ENCODE data around the gene VHLL.

The VHLL gene

GRCh38 chr1:156276532-156276931 lies 22.6 kb downstream of the VHLL start:
- no peak overlapping the region for H3K4me3 ChIP-seq (ENCODE audit: control insufficient read depth, low read depth, low read length)
- peak; percentile 41 for DNase-seq (ENCODE audit: low read depth)
- TF ChIP-seq CTCF (IDR thresholded peaks at IDR 0.05; ENCODE audit: control insufficient read depth, insufficient read depth, low read depth, low read length, missing control alignments) = no peak

GRCh38 chr1:156270314-156270713 lies 28.8 kb downstream of the VHLL start:
- no peak for DNase-seq (ENCODE audit: low read depth)
- TF ChIP-seq CTCF (IDR thresholded peaks at IDR 0.05; ENCODE audit: control insufficient read depth, insufficient read depth, low read depth, low read length, missing control alignments) = no peak
- H3K4me3 ChIP-seq (ENCODE audit: control insufficient read depth, low read depth, low read length) = no peak overlapping the region

GRCh38 chr1:156268336-156268735 lies 30.8 kb downstream of the VHLL start:
- H3K4me3 ChIP-seq (ENCODE audit: control insufficient read depth, low read depth, low read length) = no peak overlapping the region
- no peak for TF ChIP-seq CTCF (IDR thresholded peaks at IDR 0.05; ENCODE audit: control insufficient read depth, insufficient read depth, low read depth, low read length, missing control alignments)
- DNase-seq (ENCODE audit: low read depth) = no peak

GRCh38 chr1:156266051-156266450 lies 33.1 kb downstream of the VHLL start:
- TF ChIP-seq CTCF (IDR thresholded peaks at IDR 0.05; ENCODE audit: control insufficient read depth, insufficient read depth, low read depth, low read length, missing control alignments) = no peak
- no peak overlapping the region for H3K4me3 ChIP-seq (ENCODE audit: control insufficient read depth, low read depth, low read length)
- DNase-seq (ENCODE audit: low read depth) = no peak

- H3K4me3 ChIP-seq (ENCODE audit: control insufficient read depth, low read depth, low read length) = no peak overlapping the region
- TF ChIP-seq CTCF (IDR thresholded peaks at IDR 0.05; ENCODE audit: control insufficient read depth, insufficient read depth, low read depth, low read length, missing control alignments) = no peak
- no peak for DNase-seq (ENCODE audit: low read depth)
Measured at GRCh38 chr1:156263288-156263655, 35.8 kb downstream of the VHLL start.

GRCh38 chr1:156262461-156263287 lies 36.4 kb downstream of the VHLL start:
- peak; percentile 48 for DNase-seq (ENCODE audit: low read depth)
- no peak for TF ChIP-seq CTCF (IDR thresholded peaks at IDR 0.05; ENCODE audit: control insufficient read depth, insufficient read depth, low read depth, low read length, missing control alignments)
- no peak overlapping the region for H3K4me3 ChIP-seq (ENCODE audit: control insufficient read depth, low read depth, low read length)
